SH-SY5Y (cell line): Measurements from ENCODE around the gene NSD1.

Source experiments
- GATA2 ChIP-seq: IDR thresholded peaks from 2 replicates; pipeline ENCODE4 v1.6.1; 2011; ENCODE audit warnings: mild to moderate bottlenecking, low read depth, low read length
- GATA3 ChIP-seq: IDR thresholded peaks from 2 replicates; pipeline ENCODE4 v1.6.1; 2011; ENCODE audit warnings: low read depth, mild to moderate bottlenecking, low read length, moderate library complexity

- TF ChIP-seq GATA2 (no peak), GATA3 (no peak)
Observed at GRCh38 chr5:177276886-177277285, 143.3 kb downstream of the NSD1 start.
